ENCODE data around the gene TXNRD2.
"Not testable (repeated sequence)": the region's sequence is repeated elsewhere in the genome, so short reads cannot be mapped to it uniquely, and the experiment has no call there.

TXNRD2 gene

DNA sequence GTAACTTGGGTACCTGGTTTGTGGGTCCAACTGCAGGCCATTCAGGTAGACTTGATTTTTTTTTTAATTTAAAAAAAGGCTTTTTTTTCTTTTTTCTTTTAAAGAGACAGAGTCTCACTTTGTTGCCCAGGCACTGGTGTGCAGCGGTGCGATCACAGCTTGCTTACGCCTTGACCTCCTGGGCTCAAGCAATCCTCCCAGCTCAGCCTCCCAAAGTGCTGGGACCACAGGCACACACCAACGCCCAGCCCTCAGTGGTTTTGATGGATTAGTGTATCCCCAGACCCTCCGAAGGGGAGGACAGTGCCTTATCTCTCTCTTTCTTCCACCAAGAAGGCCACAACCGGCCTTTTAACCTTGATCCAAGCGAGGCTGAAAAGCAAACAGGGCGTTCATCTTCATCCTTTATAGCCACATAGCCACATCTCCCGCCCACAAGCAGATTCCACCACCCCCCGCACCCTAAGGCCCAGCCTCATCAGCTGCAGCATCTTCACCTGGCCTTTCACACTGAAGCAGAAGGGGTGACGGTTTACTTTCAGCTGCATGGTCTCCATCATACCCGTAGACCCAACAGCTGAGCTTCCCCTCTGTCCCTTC is 17.6 kb downstream of the TXNRD2 start:
- DNase-seq (ENCODE audit: low spot score), result no peak

DNA sequence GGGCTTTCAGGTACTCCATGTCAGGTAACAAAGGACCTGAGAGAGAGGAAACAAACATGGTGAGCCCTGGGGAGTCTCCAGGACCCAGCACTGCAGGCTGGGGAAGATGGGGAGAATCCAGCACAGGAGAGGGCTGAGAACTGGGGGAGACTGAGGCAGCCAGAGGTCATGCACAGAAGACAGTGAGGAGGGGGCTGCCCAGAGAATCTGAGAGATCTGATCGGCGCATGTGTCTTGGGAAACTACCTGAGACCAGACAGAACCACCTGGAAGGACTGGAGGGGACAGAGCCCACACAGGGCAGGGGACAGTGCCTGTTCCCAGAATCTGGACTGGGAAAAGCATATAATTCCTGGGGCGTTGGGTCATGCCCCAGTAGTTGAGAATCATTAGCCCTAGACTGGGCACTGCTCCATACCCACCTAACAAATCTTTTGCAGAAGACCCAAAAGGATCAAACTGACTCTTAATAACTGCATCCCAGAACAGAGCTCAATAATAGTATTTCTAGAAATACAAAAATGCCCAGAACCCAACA is 20.0 kb downstream of the TXNRD2 start:
- DNase-seq (ENCODE audit: low spot score), result no peak

DNA sequence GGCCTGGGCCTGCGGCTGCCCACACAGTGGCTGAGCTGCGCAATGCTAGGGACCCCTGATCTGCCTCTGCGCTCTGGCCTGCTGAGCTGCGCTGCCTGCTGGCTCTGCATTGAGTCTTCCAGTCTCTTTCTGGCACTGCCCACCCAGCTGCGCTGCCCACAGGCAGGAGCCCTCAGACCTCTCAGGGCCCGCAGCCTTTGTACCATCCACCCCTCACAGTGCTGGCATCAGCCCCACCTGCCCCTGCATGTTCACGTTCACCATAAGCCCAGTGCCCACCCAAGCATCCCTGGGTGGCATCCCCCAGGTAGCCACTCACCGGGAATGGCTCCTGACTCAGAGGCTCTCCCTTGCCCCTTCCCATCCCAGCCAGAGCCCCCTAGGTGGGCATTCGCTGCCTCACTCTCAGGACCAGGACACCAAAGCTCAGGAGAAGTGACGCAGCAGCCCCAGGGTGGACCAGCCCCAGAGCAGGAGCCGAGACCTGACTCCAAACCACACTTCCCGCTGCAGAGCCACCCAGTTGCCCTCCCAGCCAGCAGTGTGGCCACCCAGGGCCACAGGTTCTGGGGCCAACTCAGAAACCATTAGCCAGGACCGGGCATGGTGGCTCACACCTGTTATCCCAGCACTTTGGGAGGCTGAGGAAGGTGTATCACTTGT is 21.8 kb downstream of the TXNRD2 start:
- DNase-seq (ENCODE audit: low spot score), result no peak

DNA sequence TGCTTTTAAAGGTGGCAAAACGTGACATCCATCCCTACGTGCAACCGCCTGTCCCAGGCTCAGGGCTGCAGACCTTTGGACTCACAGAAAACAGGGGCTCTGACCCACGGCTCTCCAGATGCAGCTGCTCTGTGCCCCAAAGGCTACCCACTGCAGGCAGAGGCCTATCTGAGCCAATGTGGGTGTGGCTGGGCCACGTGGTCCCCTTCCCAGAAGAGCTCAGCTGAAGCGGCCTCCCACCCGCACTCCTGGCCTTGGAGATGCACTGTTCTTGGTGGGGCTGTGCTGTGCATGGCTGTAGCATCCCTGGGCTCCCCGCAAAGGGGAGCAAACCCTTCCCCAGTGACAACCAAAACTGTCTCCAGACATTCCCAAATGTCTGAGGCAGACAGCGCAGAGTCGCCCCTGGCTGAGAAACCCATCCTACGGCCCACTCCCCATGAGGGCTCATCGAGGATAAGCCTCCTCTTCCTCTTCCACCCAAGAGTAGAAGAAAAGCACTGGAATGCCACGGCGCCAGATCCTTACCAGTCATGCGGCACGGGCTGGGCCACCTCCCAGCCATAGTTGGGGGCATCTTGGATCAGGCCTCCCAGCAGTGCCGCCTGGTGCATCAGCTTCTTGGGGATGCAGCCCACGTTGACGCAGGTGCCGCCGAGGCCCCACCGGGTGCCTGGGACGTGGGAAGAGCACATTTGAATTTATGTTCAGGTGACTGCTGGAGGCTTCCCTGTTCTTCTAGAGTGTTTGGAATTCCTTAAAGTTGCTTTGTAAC is 23.1 kb downstream of the TXNRD2 start:
- no peak for DNase-seq (ENCODE audit: low spot score)

DNA sequence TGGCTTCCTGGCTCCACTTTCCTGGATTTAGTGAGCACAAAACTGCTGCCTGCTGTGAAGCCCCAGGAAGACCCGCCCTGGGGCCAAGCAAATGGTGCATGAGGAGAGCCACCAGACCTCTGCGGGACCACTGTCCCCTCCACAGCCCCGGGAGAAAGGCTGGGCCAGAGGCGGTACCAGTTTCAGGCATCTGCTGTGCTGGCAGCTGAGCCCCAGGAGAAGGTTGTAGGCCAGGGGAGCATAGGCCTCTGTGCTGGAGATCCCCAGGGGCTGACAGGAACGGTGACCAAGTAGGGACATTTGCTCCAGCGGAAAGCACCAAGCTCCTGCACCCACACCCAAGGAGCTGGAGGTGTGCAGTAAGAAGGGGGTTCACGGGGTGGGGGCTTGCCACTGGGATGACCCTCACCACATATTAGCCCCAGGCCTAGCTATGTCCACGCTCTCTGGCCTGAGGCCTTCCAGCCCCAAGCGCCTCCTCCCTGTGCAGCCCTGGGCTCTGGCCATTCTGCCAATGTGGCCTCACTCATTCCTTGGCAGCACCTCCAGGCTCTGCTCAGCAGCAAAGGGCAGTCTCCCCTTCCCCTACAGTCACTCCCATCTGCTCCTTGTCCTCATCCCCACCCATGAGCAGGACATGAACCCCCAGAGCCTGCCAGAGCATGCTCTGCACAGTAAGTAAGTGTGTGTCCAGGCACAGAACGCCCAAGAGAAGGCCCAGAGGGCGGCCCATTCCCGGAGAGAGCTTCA is 24.1 kb downstream of the TXNRD2 start:
- no peak for DNase-seq (ENCODE audit: low spot score)

DNA sequence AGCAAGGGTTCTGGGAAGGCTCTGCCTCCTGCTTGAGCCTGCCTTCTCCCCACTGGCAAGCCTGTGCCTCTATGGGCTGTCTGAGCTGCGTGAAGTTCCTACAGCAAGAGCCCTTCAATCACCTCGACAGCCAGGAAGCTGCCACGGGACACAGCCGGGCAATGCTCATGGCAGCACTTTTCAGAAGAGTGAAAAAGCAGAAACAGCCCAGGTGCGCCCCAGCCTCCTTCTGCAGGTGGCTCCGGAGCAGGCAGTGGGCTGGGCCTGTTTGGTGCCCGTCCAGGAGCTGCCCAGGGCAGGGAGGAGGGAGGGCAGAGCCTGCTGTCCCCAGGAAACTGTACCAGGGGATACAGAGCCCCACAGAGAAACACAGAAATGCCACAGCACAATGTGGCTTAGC is 24.7 kb downstream of the TXNRD2 start:
- no peak for DNase-seq (ENCODE audit: low spot score)

DNA sequence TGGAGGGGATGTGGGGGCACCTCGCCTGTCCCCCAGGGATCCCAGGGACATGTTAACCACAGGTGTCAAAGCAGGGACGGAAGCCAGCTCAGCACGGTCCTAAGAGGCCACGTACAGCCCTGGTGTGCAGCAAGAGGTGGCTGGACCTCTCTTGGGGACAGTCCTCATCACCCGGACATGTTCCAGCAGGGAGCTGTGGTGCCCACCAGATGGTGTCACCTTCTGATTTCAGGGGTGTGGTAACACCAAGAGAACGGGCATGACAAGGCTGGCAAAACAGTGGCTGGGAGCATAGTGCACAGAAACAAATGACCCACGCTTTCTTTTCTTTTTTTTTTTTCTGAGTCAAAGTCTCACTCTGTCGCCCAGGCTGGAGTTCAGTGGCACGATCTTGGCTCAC is 25.6 kb downstream of the TXNRD2 start:
- no peak for DNase-seq (ENCODE audit: low spot score)

DNA sequence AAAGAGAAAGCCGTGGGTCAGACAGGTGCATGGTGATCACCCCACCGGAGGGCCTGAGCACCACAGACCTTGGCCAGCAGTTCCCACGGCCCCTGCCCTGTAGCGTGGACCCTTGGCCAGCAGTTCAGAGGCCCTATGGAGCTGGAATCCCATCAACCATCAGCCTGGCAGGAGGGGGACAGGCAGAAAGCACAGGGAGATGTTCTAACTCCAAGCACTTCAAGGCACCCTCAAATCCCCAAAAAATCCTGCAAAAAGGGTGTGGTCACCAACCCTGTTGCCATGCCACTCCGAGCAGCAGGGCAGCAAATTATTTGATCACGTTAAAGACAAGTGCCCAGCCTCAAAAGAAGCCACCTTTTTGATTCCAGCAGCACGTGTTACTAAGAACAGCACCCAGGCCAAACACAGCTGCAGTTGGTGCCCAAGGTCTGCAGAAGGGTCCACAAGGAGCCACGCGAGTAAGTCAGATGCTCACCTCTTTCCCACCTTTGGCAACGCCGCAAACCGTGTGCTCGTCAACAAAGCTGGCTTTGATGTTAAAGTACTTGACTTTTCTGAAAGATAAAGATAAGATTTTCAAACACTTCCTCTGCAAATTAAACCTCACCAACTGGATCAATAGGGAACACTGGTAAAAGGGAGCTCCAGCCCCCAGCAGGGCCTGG is 26.2 kb downstream of the TXNRD2 start:
- no peak for DNase-seq (ENCODE audit: low spot score)

DNA sequence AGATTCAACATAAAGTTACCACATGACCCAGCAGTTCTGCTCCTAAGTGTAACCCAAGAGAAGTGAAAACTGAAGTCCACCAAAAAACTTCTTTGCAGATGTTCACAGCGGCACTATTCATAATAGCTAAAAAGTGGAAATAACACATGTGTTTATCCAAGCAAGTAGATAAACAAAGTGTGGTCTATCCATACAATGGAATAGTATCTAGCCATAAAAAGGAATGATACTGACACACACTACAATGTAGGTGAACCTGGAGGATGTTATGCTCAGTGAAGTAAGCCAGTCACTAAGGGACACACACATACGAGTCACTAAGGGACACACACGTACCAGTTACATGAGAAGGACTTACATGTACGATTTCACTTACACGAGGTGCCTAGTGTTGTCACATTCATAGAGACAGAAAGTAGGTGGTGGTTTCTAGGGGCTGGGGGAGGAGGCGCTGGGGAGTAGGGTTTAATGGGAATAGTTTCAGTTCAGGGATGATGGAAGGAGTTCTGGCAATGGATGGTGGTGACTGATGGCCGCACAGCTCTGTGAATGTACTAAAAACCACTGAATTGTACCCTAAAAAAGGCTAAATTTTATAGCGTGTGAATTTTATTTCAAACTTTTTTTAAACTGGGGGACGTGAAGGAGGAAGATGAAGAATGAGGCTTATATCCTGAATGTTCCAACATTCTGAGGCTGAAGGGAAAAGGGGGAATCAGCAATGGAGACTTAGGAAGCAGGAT is 27.2 kb downstream of the TXNRD2 start:
- DNase-seq (ENCODE audit: low spot score), result no peak

DNA sequence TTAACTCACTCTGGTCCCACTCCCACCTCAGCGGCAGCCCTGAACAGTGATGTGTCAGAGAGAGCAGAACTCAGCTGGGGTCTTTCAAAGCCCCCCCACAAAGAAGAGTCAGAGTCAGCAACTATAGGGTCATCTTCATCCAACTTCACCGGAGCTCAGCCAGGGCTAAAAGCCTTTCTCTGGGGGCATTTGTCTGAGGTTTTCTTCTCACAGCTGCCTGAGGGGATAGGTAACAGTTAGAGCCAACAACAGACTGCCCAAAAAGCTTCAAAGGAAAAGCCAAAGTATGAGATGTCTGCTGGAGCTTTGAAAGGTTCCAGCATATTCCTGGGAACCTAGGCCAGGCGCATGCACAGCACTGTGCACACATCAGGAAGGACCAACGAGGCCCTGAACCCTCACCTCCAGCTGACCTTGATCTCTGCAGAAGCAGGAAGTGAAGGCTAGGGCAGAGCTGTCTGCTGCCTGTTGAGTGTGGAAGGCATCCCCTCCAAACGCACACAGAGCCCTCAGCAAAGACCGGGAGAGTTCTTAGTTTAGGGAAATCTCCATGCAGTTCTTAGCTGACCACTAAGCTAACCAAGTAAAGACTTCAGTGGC is 28.2 kb downstream of the TXNRD2 start:
- DNase-seq (ENCODE audit: low spot score), result no peak

DNA sequence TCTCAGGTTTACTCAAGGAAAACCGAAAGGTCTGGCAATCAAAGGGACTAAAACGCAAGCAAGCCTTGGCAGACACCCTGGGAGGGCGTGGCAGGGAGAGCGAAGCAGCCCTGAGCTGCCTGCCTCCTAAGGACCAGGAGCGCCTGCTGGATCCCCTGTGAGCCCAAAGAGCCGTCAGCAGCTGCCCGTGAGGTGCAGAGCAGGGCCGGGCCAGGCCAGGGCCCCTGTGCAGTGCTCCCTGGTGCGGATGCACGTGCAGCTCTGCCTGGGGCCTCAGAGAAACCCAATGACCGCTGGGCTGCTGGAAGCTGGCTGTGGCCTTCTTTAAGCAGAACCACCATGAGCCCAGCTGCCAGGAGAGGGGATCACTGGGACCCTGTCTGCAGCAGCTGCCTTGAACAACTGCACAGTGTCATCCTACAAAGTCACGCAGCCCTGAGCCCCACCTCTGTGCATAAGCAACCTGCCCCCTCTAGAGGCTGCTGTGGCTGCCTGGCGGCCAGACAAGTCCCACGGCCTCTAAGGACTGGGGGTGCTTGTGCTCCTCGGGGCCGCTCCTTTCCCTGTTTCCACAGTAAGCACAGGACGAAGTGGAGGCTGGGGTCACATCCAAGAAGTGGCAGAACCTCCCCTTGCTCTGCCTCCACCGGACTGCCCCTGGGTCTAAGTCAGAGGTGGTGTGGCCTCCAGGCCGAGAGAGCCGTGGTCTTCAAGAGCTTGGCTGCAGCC is 29.2 kb downstream of the TXNRD2 start:
- no peak for DNase-seq (ENCODE audit: low spot score)

DNA sequence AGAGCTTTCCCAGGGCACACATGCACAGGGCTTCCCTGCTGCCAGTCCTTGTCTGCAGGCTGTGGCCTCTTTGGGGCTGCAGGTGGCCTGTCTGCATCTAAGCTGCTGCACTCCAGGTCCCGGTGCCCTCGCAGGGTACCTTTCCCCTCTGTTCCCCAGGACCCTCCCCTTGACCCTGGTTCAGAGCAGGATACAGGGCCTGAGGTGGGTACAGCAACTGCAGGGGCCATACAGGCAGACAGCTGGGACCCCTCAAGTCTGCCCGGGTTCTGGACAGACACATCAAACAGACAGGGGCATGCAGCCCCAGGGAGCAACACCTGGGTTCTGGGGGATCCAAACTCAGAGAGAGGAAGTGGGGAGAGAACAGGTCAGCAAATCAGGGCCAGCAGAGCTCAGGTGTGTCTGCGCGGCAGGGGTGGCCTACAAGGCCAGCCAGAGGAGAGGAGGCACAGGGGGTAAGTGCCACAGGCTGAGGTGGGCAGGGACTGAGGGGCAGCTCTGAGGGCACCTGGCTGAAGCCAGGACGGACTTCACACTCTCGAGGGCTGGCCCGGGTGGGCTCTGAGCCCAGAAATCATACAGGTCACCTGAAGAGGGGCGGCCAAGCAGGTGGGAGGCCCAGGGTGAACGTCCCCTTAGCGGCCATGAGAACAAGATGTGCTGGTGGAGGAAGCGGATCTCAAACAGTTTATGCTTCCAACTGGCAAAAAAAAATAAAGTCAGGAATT is 29.9 kb downstream of the TXNRD2 start:
- DNase-seq (ENCODE audit: low spot score), result no peak

DNA sequence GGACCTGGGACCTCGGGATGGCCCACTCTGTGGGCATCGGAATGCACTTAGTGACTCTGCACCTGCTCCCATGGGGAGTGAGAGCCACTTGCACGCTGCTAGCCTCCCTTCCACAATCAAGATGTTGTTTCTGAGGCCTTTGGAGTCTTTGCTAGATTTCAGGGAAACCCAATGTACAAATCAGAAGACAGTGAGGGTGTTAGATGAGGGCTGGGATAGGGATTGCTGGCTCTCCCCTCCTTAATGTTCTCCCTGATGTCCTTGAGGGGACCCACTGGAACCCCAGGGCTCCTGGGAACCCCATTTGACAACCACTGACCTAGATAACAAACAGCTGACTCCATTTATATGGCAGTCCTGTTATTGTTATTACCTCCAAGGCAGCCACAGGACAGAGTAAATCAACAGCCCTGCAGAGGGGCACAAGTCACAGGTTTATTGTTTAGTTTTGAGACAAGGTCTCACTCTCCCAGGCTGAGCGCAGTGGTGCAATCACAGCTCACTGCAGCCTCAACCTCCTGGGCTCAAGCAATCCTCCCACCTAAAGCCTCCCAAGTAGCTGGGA is 31.4 kb downstream of the TXNRD2 start:
- DNase-seq (ENCODE audit: low spot score), result no peak

DNA sequence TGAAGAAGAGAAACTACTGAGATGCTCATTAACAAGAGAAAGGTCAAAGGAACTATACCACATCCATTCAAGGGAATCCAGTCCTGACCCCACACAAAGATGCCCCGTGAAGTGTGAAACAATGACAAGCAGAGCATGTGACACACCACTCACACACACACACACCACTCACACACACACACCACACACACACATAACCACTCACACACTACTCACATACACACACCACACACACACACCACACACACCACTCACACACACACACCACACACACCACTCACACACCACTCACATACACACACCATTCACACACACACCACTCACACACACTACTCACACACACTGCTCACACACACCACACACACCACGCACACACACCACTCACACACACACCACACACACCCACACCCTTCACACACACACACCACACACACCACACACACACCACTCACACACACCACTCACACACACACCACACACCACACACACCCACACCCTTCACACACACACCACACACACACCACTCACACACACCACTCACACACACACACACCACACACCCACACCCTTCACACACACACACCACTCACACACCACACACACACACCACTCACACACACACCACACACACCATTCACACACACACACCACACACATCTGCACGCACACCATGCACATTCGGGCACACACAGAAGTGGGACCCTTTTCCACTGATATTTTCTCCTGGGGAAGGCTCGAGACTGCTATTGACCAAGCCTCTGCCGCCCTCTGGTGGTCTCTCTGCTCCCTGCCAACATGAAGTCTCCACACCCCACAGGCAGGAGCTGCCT is 32.1 kb downstream of the TXNRD2 start:
- DNase-seq (ENCODE audit: low spot score), result peak; percentile 84

DNA sequence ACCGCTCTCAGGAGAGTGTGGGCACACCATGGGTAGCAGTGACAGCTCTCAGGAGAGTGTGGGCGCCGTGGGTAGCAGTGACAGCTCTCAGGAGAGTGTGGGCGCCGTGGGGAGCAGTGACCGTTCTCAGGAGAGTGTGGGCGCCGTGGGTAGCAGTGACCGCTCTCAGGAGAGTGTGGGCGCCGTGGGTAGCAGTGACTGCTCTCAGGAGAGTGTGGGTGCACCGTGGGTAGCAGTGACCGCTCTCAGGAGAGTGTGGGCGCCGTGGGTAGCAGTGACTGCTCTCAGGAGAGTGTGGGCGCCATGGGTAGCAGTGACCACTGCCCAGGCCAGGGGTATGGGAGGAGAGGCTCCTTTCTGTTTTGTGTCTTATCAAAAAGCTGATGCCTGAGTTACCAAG is 33.7 kb downstream of the TXNRD2 start:
- DNase-seq (ENCODE audit: low spot score), result not testable (repeated sequence)

DNA sequence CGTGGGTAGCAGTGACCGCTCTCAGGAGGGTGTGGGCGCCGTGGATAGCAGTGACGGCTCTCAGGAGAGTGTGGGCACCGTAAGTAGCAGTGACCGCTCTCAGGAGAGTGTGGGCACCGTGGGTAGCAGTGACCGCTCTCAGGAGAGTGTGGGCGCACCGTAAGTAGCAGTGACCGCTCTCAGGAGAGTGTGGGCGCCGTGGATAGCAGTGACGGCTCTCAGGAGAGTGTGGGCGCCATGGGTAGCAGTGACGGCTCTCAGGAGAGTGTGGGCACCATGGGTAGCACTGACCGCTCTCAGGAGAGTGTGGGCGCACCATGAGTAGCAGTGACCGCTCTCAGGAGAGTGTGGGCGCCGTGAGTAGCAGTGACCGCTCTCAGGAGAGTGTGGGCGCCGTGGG is 34.8 kb downstream of the TXNRD2 start:
- not testable (repeated sequence) for DNase-seq (ENCODE audit: low spot score)

DNA sequence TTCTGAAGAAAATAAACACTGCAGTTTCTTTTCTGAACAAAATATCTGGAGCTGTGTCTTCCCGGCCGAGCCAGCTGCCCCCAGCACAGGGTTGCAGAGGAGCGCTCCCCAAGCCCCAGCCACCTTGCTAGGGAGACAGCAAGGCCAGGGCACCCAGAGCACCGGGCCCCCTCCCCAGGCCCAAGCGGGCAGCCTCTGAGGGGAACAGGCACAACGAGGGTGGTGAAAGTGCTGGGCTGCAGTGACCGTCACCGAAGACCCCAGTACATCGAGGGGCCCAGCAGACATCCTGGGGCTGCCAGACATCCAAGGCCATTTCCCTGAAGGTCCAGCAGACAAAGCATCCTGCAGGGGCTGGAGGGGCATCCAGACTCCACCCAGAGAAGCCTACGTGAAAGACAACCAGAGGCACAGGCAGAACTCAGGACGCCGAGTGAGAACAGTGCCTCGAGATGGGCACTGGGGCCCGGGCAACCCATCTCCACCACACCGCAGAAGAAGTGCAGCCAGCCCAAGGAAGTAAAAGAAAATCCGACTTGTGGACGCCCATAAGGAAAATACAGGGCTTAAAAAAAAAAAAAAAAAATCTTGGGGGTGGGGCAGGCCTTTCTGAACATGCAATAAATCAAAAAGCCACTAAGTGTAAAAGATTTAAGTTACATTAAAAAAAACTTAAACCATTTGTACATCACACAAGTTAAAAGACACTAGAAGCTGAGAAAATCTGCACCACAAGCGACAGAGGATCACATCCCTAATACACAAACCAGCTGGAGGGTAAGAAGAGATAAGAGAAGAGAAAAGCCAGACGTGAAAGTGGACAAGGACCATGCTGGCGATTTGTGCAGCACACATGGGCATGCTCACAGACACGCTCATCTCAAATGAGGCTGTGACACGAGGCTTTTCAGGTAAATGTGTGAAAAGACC is 36.0 kb downstream of the TXNRD2 start:
- no peak for DNase-seq (ENCODE audit: low spot score)

All from NAMALWA (cell line).